Right forelimb (tissue), 1 donor: ENCODE measurements around the gene LGALS3BP.
"Not testable (repeated sequence)": the region's sequence is repeated elsewhere in the genome, so short reads cannot be mapped to it uniquely, and the experiment has no call there.

ENCODE experiments used
- DNase-seq: peaks from one replicate; pipeline ENCODE4 v3.0.0-alpha.2; 2018

LGALS3BP gene, protein sequence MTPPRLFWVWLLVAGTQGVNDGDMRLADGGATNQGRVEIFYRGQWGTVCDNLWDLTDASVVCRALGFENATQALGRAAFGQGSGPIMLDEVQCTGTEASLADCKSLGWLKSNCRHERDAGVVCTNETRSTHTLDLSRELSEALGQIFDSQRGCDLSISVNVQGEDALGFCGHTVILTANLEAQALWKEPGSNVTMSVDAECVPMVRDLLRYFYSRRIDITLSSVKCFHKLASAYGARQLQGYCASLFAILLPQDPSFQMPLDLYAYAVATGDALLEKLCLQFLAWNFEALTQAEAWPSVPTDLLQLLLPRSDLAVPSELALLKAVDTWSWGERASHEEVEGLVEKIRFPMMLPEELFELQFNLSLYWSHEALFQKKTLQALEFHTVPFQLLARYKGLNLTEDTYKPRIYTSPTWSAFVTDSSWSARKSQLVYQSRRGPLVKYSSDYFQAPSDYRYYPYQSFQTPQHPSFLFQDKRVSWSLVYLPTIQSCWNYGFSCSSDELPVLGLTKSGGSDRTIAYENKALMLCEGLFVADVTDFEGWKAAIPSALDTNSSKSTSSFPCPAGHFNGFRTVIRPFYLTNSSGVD

GRCh38 chr17:78979780-78980623 is at the start of gene LGALS3BP:
Gene LGALS3BP, minus strand, starts transcription at chr17:78979923. Its CDS starts 2,732 bp downstream, at chr17:78977191.
- DNase-seq: peak; percentile 67

- DNase-seq: no peak
Measured at GRCh38 chr17:79028496-79029326, 49.0 kb upstream of the LGALS3BP start.

DNA sequence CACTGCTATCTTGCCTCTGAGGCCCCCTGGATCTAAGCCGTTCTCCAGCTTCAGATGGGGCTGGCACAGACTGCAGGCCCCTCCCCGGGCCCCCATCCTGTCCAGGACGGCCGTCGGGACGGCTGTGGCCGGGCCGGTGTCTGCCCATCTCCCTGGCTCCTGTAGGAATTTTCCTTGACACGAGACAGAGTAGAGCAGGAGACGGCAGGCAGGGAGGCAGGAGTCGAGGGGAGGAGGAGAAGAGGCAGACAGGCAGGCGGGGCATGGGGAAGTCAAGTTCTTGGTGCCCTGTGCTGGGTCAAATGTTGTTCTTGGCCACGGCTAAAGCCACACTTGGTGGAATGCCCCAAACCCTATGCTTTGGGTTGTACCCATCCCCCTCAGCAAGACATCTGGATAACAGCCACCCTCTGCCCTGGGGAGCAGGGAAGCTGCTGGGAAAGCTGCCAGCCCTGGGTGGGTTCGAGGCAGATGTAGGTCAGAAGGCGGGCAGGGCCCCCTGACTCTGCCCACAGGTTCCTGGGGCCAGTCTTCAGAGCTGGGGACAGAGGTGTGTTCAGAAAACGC is 48.3 kb upstream of the LGALS3BP start:
- no peak for DNase-seq

- no peak for DNase-seq
Measured at GRCh38 chr17:79027274-79027924, 47.7 kb upstream of the LGALS3BP start.

DNA sequence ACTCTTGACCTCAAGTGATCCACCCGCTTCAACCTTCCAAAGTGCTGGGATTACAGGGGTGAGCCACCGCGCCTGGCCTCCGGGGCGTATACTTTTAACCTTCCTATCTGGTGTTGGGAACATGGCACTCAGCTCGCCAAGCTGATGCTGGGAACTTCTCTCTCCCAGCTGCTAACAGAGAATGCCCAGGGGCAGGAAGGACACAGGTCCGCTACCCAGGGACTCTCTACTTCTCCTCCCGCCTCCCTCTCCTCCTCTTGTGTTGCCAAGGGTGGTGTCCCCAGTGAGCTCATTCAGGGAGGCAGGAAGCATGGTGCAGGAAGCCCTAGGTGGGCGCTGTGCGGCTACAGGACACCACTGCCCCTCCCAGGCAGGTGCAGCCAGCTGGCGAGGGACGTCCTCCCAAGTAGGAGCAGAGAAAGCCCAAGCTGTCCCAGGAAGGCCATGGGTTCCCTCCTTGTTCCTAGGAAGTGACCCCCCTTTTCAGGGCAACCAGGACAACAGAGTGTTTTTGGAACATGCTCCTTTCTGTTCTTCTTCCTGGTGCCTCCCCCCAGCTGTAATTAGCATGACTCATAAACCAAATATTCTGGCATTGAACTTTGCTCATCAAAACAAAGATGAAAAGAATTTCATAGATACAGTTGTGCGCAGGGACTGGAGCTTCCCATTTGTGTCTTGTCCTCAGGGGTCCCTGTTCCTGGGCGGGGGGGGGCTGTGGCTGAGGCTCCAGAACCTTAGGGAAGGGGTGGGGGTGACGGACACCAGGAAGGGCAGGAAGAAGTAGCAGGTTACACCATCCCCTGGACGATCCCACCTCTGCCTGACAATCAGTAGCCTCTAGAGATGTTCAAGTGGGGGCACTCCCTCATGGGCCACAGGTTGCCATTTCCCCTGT is 46.9 kb upstream of the LGALS3BP start:
- no peak for DNase-seq

- DNase-seq: no peak
Measured at GRCh38 chr17:79024901-79025737, 45.4 kb upstream of the LGALS3BP start.

DNA sequence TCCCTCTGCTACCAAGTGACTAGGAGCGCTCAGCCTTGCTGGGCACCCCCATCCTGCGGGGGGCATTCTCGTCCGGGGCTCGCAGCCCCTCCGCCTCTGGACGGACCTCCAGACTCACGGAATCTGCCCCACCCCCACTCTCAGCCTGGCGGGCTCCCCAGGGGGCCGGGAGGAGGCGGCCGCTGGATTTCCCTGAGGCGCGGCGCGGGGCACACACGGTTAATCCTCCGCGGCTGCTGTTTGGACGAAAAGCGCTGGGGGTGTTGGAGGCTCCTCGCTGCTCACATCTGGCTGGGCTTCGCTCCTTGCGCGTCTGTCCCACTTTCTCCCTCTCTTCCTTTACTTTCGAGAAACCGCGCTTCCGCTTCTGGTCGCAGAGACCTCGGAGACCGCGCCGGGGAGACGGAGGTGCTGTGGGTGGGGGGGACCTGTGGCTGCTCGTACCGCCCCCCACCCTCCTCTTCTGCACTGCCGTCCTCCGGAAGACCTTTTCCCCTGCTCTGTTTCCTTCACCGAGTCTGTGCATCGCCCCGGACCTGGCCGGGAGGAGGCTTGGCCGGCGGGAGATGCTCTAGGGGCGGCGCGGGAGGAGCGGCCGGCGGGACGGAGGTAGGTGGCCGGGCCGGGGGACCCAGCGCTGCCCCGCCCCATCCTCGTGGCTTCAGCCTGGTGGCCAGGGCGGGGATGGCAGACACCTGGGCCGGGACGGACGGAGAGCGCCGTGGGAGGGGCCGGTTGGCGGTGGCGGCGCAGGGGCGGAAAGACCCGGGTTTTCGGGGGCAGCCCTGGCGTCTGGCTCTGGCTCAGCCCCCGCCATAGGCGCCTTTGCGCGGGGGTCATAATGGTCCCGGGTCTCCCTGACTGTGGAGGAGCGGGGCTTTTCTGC is 44.4 kb upstream of the LGALS3BP start, which contains the start of gene C1QTNF1:
Gene C1QTNF1, plus strand, starts transcription at position 284 of the 886 bp plus-strand sequence. CDS start 19,800 bp downstream, outside the sequence.
- DNase-seq: peak; percentile 75

DNA sequence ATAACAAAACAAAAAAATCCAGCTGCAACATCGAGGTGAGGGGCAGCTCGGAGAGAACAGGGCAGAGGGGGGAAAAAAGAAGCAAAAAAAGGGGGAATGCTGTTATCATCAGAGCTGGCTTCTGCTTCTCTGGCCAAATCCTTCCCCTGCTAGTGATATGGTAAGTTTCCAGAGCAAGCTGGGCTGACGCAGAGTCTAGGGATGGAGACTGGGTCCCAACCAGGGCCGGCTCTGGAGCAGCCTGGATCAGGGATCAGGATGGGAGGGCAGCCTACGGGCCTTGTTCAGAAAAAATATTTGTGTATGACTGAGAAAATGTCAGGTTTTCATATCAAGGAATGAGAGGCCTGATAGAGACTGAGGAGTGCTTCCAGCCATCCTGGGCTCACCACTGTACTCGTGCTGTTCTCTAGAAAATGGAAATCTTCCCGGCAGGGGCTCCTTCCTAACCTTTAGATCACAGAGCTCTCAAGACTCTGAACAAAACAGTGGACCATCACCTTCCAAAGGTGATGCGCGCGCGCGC is 43.5 kb upstream of the LGALS3BP start:
- no peak for DNase-seq

GRCh38 chr17:79022507-79022991 is 42.8 kb upstream of the LGALS3BP start:
- no peak for DNase-seq

GRCh38 chr17:79021929-79022328 is 42.2 kb upstream of the LGALS3BP start:
- not testable (repeated sequence) for DNase-seq

DNA sequence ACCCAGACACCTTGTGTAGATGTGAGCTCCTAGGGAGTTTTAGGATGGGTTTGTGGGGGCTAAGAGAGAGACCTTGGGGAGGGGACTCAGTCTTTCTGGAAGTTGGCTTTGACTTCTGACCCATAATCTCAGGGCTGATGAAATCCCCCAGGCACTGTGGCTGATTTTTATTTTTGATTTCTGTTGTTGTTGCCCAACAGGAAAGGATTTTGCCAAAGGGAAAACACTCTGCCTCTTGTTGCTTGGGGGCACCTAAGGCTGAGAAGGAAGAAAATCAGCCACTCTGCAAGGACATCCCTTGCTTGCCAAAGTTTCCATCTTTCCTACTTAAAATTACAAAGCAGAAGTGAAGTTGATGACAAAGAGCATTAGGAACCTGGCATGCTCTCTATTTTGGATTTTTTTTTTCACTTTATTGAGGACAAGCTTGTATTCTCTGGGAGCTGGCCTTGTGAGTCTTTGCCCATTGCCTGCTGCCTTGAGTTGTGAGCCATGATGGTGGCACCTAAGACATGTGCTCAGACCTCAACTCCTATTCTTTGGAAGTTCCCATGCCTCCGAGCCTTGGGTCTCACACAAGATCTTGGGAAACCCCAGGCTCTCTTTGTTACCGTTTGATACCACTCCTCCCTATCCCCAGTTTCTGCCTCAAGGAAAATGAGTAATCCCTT is 41.0 kb upstream of the LGALS3BP start:
- no peak for DNase-seq

GRCh38 chr17:79019632-79020584 is 40.2 kb upstream of the LGALS3BP start:
- peak; percentile 83 for DNase-seq

GRCh38 chr17:79019261-79019631 is 39.5 kb upstream of the LGALS3BP start:
- DNase-seq: no peak

DNA sequence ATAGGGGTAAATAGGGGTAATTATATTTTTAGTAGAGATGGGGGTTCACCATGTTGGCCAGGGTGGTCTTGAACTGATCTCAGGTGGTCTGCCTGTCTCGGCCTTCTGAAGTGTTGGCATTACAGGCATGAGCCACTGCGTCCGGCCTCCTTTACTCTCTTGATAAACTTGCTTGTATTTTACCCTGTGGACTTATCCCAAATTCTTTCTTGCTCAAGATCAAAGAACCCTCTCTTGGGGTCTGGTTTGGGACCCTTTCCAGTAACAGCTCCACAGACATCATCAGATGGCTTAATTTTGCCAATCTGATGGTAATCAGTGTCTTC is 38.6 kb upstream of the LGALS3BP start:
- no peak for DNase-seq

DNA sequence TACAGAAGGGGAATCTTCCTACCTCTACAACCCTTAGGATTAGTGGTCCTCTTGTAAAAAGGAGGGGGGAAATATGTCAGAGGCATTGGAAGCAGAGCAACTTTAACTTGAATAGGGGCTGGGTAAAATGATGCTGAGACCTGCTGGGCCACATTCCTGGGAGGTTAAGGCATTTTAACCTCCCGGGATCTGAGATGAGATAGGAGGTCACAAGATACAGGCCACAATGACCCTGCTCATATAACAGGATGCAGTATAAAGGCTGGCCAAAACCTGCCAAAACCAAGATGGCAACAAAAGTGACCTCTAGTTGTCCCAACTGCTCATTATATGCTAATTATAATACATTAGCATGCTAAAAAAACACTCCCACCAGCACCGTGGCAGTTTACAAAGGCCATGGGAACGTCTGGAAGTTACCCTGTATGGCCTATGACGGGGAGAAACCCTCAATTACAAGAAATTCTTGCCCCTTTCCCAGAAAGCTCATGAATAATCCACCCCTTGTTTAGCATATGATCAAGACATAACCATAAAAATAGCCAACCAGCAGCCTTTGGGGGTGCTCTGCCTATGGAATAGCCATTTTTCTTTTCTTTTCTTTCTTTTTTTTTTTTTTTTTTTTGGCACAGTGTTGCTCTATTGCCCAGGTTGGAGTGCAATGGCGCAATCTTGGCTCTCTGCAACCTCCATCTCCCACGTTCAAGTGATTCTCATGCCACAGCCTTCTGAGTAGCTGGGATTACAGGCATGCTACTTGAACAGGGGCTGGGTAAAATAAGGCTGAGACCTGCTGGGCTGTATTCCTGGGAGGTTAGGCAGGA is 38.0 kb upstream of the LGALS3BP start:
- DNase-seq: no peak
